Rectal smooth muscle tissue (tissue), 1 donor: ENCODE results near the gene CBR3.
"Not testable (repeated sequence)": the region's sequence is repeated elsewhere in the genome, so short reads cannot be mapped to it uniquely, and the experiment has no call there.

Experiments used
- H3K27ac ChIP-seq: one replicate; pipeline ENCODE4 v1.7.0; 2013; ENCODE audit warnings: low read depth, low read length, inconsistent platforms
- H3K27me3 ChIP-seq: one replicate; pipeline ENCODE4 v1.7.0; 2013; ENCODE audit warnings: low read length; ENCODE audit not compliant: control insufficient read depth, insufficient read depth
- H3K36me3 ChIP-seq: one replicate; pipeline ENCODE4 v1.7.0; 2013; ENCODE audit warnings: low read length; ENCODE audit not compliant: control insufficient read depth, insufficient read depth
- H3K4me1 ChIP-seq: one replicate; pipeline ENCODE4 v1.7.0; 2013; ENCODE audit warnings: low read length; ENCODE audit not compliant: control insufficient read depth, insufficient read depth
- H3K4me3 ChIP-seq: one replicate; pipeline ENCODE4 v1.7.0; 2013; ENCODE audit warnings: low read length
- H3K9ac ChIP-seq: one replicate; pipeline ENCODE4 v1.7.0; 2013; ENCODE audit warnings: low read length

The CBR3 gene

GRCh38 chr21:36144233-36144632 is 9.4 kb downstream of the CBR3 start:
- not testable (repeated sequence) for H3K9ac ChIP-seq, H3K27me3 ChIP-seq, H3K4me1 ChIP-seq, H3K36me3 ChIP-seq, H3K27ac ChIP-seq, H3K4me3 ChIP-seq

DNA sequence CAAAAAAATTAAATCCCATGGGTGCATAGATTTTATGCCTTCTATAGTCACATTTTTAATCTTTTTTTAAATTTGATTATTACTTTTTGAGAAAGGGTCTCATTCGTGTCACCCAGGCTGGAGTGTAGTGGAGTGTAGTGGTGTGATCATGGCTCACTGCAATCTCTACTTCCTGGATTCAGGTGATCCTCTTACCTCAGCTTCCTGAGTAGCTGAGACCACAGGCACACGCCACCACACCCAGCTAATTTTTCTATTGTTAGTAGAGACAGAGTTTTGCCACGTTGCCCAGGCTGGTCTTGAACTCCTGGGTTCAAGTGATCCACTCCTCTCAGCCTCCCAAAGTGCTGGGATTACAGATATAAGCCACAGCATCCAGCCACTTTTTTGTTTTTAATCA is 10.4 kb downstream of the CBR3 start:
- Histone ChIP-seq H3K27ac (no peak overlapping the region), H3K9ac (no peak overlapping the region), H3K36me3 (no peaks in the 10 kb centered on the region), H3K4me1 (no peaks in the 10 kb centered on the region), H3K27me3 (no peaks in the 10 kb centered on the region), H3K4me3 (no peak overlapping the region)

DNA sequence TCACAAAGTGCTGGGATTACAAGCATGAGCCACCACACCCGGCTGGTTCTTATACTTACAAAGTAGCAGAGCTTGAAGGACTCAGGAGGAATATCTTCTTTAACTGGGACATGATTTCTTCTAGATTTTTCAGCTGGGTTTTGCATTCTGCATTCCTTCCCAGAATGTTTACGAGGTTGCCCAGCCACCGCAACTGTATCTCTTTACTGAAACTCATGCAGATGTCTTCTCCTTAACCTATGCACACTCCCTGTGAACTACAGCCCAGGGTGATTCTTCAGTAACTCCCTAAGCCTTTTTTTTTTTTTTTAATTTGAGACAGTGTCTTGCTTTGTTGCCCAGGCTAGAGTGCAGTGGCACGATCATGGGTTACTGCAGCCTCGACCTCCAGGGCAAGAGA is 13.0 kb downstream of the CBR3 start:
- Histone ChIP-seq H3K9ac (no peak overlapping the region), H3K36me3 (no peaks in the 10 kb centered on the region), H3K27me3 (no peaks in the 10 kb centered on the region), H3K4me1 (peaks cover 5% of the 10 kb centered on the region), H3K27ac (no peak overlapping the region), H3K4me3 (no peak overlapping the region)

GRCh38 chr21:36148886-36149285 is 14.0 kb downstream of the CBR3 start:
- no peak overlapping the region for H3K9ac ChIP-seq
- no peak overlapping the region for H3K27ac ChIP-seq
- H3K4me1 ChIP-seq = peaks cover 5% of the 10 kb centered on the region
- no peaks in the 10 kb centered on the region for H3K36me3 ChIP-seq
- H3K4me3 ChIP-seq = no peak overlapping the region
- no peaks in the 10 kb centered on the region for H3K27me3 ChIP-seq

- no peaks in the 10 kb centered on the region for H3K27me3 ChIP-seq
- peaks cover 5% of the 10 kb centered on the region for H3K4me1 ChIP-seq
- H3K9ac ChIP-seq = no peak overlapping the region
- H3K27ac ChIP-seq = peak overlapping the region; percentile 64
- H3K4me3 ChIP-seq = no peak overlapping the region
- no peaks in the 10 kb centered on the region for H3K36me3 ChIP-seq
Observed at GRCh38 chr21:36149788-36150711, 15.2 kb downstream of the CBR3 start.

GRCh38 chr21:36155603-36156338 is 20.9 kb downstream of the CBR3 start:
- H3K4me1 ChIP-seq = peaks cover 6% of the 10 kb centered on the region
- H3K27me3 ChIP-seq = no peaks in the 10 kb centered on the region
- no peaks in the 10 kb centered on the region for H3K36me3 ChIP-seq
- H3K4me3 ChIP-seq = peak overlapping the region; percentile 94
- H3K9ac ChIP-seq = peak overlapping the region; percentile 94
- H3K27ac ChIP-seq = peak overlapping the region; percentile 75

DNA sequence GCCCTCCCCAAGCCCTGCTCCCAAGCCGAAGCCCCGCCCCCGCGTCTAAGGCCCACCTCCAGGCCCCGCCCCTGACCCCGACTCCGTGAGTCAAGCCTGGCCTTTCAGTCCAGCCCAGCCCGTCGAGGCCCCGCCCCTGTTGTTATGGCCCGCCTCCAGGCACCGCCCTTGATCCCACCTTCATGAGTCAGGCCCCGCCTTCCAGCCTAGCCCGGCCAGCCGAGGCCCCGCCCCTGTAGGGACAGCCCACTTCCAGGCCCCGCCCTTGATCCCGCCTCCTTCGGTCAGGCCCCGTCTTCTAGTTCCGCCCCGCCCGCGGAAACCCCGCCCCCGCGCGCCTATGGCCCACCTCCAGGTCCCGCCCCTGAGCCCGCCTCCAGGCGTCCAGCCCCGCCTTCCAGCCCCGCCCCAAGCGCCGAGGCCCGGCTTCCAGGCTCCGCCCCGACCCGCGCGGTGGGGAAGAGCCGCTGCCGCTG is 21.5 kb downstream of the CBR3 start:
- Histone ChIP-seq H3K36me3 (no peaks in the 10 kb centered on the region), H3K4me1 (peaks cover 6% of the 10 kb centered on the region), H3K9ac (no peak overlapping the region), H3K27ac (peak overlapping the region; percentile 75), H3K4me3 (peak overlapping the region; percentile 94), H3K27me3 (no peaks in the 10 kb centered on the region)

- Histone ChIP-seq H3K36me3 (no peaks in the 10 kb centered on the region), H3K27ac (peak within 1 kb of the TSS; percentile 75), H3K4me1 (peaks cover 6% of the 10 kb centered on the region), H3K4me3 (peak within 1 kb of the TSS; percentile 94), H3K9ac (peak within 1 kb of the TSS; percentile 94), H3K27me3 (no peaks in the 10 kb centered on the region)
Observed at GRCh38 chr21:36156815-36157670, 22.2 kb downstream of the CBR3 start, which contains the start of gene DOP1B. Gene DOP1B, plus strand, starts transcription at chr21:36156824. Its CDS starts 7,910 bp downstream, at chr21:36164734.

DNA sequence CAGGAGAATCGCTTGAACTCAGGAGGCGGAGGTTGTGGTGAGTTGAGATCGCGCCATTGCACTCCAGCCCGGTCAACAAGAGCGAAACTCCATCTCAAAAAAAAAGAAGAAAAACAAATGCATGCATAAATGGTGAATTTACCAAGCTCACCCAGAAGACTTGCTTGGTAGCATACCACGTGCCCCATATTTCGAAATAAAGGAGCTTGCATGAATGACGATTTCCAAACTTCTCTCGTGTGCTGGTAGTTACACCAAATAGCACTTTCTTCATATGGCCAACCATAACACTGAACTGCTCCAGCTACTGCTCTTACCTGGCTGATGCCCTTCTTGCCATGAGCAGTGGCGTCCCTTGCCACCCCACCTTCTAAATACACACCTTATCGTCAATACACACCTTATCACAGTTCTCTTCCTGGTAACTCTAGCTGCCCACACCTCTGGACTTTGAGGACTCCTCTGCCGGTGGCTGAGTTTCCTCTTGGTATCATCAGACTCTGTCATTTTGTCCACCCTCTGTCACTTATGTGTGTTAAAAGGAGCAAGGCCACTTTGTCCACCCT is 24.6 kb downstream of the CBR3 start:
- Histone ChIP-seq H3K4me1 (peaks cover 6% of the 10 kb centered on the region), H3K27ac (no peak overlapping the region), H3K36me3 (no peaks in the 10 kb centered on the region), H3K9ac (no peak overlapping the region), H3K4me3 (no peak overlapping the region), H3K27me3 (no peaks in the 10 kb centered on the region)

GRCh38 chr21:36160850-36161178 is 25.9 kb downstream of the CBR3 start:
- H3K27me3 ChIP-seq = no peaks in the 10 kb centered on the region
- peaks cover under 1% of the 10 kb centered on the region for H3K4me1 ChIP-seq
- no peak overlapping the region for H3K4me3 ChIP-seq
- H3K27ac ChIP-seq = no peak overlapping the region
- H3K36me3 ChIP-seq = no peaks in the 10 kb centered on the region
- H3K9ac ChIP-seq = no peak overlapping the region

- Histone ChIP-seq H3K4me3 (no peak overlapping the region), H3K36me3 (no peaks in the 10 kb centered on the region), H3K9ac (no peak overlapping the region), H3K4me1 (no peaks in the 10 kb centered on the region), H3K27me3 (no peaks in the 10 kb centered on the region), H3K27ac (no peak overlapping the region)
Observed at GRCh38 chr21:36162631-36163030, 27.8 kb downstream of the CBR3 start.
